WTC11 (cell line): Measurements from ENCODE around the gene KISS1R. TPM values are rescaled to one million over a fixed set of nuclear protein-coding genes. Genes with fewer than 3 reads are reported as not detected.

Experiments
- ATAC-seq: fragments of 200-7000 bp; cut with Tn5 transposase; 2 replicates; pipeline ENCODE4 v1.10.0; 2021; ENCODE audit warnings: mild to moderate bottlenecking, moderate library complexity
- CTCF ChIA-PET: fragments of 300-600 bp; sonication (Branson Sonifier 250); formaldehyde crosslinking; loops from one replicate; lab custom pipeline; 2021; ENCODE audit warnings: antibody characterized with exemption; lab: Charles Lee
- POLR2A ChIA-PET: fragments of 350-600 bp; sonication (Branson Sonifier 250); formaldehyde crosslinking; loops from one replicate; lab custom pipeline; 2021; ENCODE audit warnings: antibody characterized with exemption; lab: Charles Lee
- DNase-seq: peaks from one replicate; pipeline ENCODE4 v3.0.0; 2021; ENCODE audit warnings: low spot score
- H3K27ac Mint-ChIP-seq: 2 replicates; pipeline ENCODE4 v1.8.0; 2021; ENCODE audit warnings: mixed read lengths
- H3K27me3 Mint-ChIP-seq: 2 replicates; pipeline ENCODE4 v1.8.0; 2021; ENCODE audit warnings: low read depth, mild to moderate bottlenecking, moderate library complexity, mixed read lengths
- H3K36me3 Mint-ChIP-seq: 2 replicates; pipeline ENCODE4 v1.8.0; 2021; ENCODE audit warnings: mixed read lengths
- H3K4me1 Mint-ChIP-seq: 2 replicates; pipeline ENCODE4 v1.8.0; 2022; ENCODE audit warnings: mixed read lengths
- H3K4me3 Mint-ChIP-seq: 2 replicates; pipeline ENCODE4 v1.8.0; 2021; ENCODE audit warnings: mild to moderate bottlenecking, moderate library complexity, mixed read lengths
- H3K9me3 Mint-ChIP-seq: 2 replicates; pipeline ENCODE4 v1.8.0; 2021; ENCODE audit warnings: mixed read lengths
- ARID4B ChIP-seq: sonication (generic); formaldehyde crosslinking; IDR thresholded peaks from 2 replicates; pipeline ENCODE4 v1.8.0; 2023; ENCODE audit warnings: missing genetic modification reagents, mild to moderate bottlenecking, borderline replicate concordance
- ATF2 ChIP-seq: sonication (generic); formaldehyde crosslinking; IDR thresholded peaks from 2 replicates; pipeline ENCODE4 v1.8.1; 2022; ENCODE audit warnings: low read depth, missing genetic modification reagents, borderline replicate concordance
- CREB1 ChIP-seq: sonication (generic); formaldehyde crosslinking; IDR thresholded peaks from 2 replicates; pipeline ENCODE4 v1.8.0; 2023; ENCODE audit warnings: mild to moderate bottlenecking, missing genetic modification reagents
- CTCF ChIP-seq: fragments of 200-600 bp; IDR thresholded peaks from 2 replicates; pipeline ENCODE4 v1.8.0; 2022; ENCODE audit warnings: antibody characterized with exemption
- FOXP1 ChIP-seq: sonication (generic); formaldehyde crosslinking; IDR thresholded peaks from 2 replicates; pipeline ENCODE4 v1.8.0; 2022; ENCODE audit warnings: missing genetic modification reagents, mild to moderate bottlenecking, moderate library complexity, borderline replicate concordance
- FOXP4 ChIP-seq: sonication (generic); formaldehyde crosslinking; IDR thresholded peaks from 2 replicates; pipeline ENCODE4 v1.8.0; 2022; ENCODE audit warnings: mild to moderate bottlenecking, missing genetic modification reagents
- GRHL2 ChIP-seq: fragments of 250-450 bp; sonication (Bioruptor Pico); IDR thresholded peaks from 2 replicates; pipeline ENCODE4 v1.8.0; 2022; ENCODE audit warnings: mild to moderate bottlenecking, moderate library complexity; ENCODE audit not compliant: insufficient replicate concordance, severe bottlenecking
- JAZF1 ChIP-seq: fragments of 250-450 bp; sonication (Bioruptor Pico); IDR thresholded peaks from 2 replicates; pipeline ENCODE4 v1.9.0; 2021; ENCODE audit warnings: moderate library complexity, mild to moderate bottlenecking, inconsistent platforms
- MLX ChIP-seq: sonication (generic); formaldehyde crosslinking; IDR thresholded peaks from 2 replicates; pipeline ENCODE4 v1.8.1; 2023; ENCODE audit warnings: mild to moderate bottlenecking, missing genetic modification reagents, moderate library complexity
- NFATC4 ChIP-seq: fragments of 250-450 bp; sonication (Bioruptor Pico); IDR thresholded peaks from 2 replicates; pipeline ENCODE4 v1.9.0; 2021; ENCODE audit warnings: mild to moderate bottlenecking
- NFYB ChIP-seq: sonication (generic); formaldehyde crosslinking; conservative IDR thresholded peaks from 2 replicates; pipeline ENCODE4 v1.8.0; 2022; ENCODE audit warnings: low read depth, missing genetic modification reagents
- NR2C2 ChIP-seq: sonication (generic); formaldehyde crosslinking; IDR thresholded peaks from 2 replicates; pipeline ENCODE4 v1.8.0; 2022; ENCODE audit warnings: mild to moderate bottlenecking, missing genetic modification reagents
- NR3C1 ChIP-seq: sonication (generic); formaldehyde crosslinking; conservative IDR thresholded peaks from 2 replicates; pipeline ENCODE4 v1.8.1; 2023; ENCODE audit warnings: low read depth, mild to moderate bottlenecking, missing genetic modification reagents
- SOX15 ChIP-seq: fragments of 250-450 bp; sonication (Bioruptor Pico); IDR thresholded peaks from 2 replicates; pipeline ENCODE4 v1.9.0; 2021; ENCODE audit warnings: mild to moderate bottlenecking
- ZNF121 ChIP-seq: sonication (generic); formaldehyde crosslinking; IDR thresholded peaks from 2 replicates; pipeline ENCODE4 v1.8.0; 2023; ENCODE audit warnings: missing genetic modification reagents
- ZNF423 ChIP-seq: fragments of 250-450 bp; sonication (Bioruptor Pico); IDR thresholded peaks from 2 replicates; pipeline ENCODE4 v2.1.2; 2022; ENCODE audit warnings: mild to moderate bottlenecking, moderate library complexity
- ZNF671 ChIP-seq: fragments of 250-450 bp; sonication (Bioruptor Pico); IDR thresholded peaks from 2 replicates; pipeline ENCODE4 v1.8.0; 2021; ENCODE audit warnings: mild to moderate bottlenecking
- total RNA-seq: library from RNA; stranded (reverse); gene quantifications from 3 replicates; pipeline ENCODE4 v1.2.3, GENCODE V29; 2021

KISS1R gene
- total RNA-seq, 1 experiment from 2014 or later, result 2.9 TPM

- no peak for TF ChIP-seq MLX (CRISPR knock-in tag)
- TF ChIP-seq JAZF1 (CRISPR knock-in tag), result no peak
- TF ChIP-seq ATF2 (CRISPR knock-in tag), result no peak
- TF ChIP-seq SOX15 (CRISPR knock-in tag), result no peak
- no peak for TF ChIP-seq NR3C1
- no peak for TF ChIP-seq ARID4B (CRISPR knock-in tag)
- no peak for TF ChIP-seq ZNF121
- TF ChIP-seq GRHL2 (CRISPR knock-in tag), result no peak
- TF ChIP-seq, all 79 proteins: peak for 0
Measured at GRCh38 chr19:947707-948539, 30.8 kb downstream of the KISS1R start (continued).

GRCh38 chr19:948842-949496, 31.8 kb downstream of the KISS1R start:
- Mint-ChIP-seq H3K4me1 (peaks cover 9% of the 10 kb centered on the region), H3K4me3 (no peak overlapping the region), H3K36me3 (no peaks in the 10 kb centered on the region), H3K27ac (no peak overlapping the region), H3K9me3 (no peaks in the 10 kb centered on the region), H3K27me3 (no peaks in the 10 kb centered on the region)
- ChIA-PET CTCF (interaction anchor here (0.9 kb wide), 1 partner anchor 11 kb away, joined by 3 read pairs; no protein-coding TSS in a partner anchor), POLR2A (no interaction called here)
- no peak for DNase-seq
- no peak for ATAC-seq
- TF ChIP-seq CTCF (no peak), ZNF671 (CRISPR knock-in tag) (no peak), NFATC4 (CRISPR knock-in tag) (no peak), FOXP1 (no peak), ZNF423 (CRISPR knock-in tag) (no peak), JAZF1 (CRISPR knock-in tag) (no peak), NFYB (no peak), FOXP4 (CRISPR knock-in tag) (no peak), CREB1 (CRISPR knock-in tag) (no peak), ARID4B (CRISPR knock-in tag) (no peak), NR2C2 (CRISPR knock-in tag) (no peak), ATF2 (CRISPR knock-in tag) (no peak)
